ENCODE data around the gene EEA1. TPM values are rescaled to one million over a fixed set of nuclear protein-coding genes. Genes with fewer than 3 reads are reported as not detected.

Gene EEA1
- total RNA-seq, 3 donors from 2014 or later, result 34.2 to 35.8 (median 34.6) TPM

DNA sequence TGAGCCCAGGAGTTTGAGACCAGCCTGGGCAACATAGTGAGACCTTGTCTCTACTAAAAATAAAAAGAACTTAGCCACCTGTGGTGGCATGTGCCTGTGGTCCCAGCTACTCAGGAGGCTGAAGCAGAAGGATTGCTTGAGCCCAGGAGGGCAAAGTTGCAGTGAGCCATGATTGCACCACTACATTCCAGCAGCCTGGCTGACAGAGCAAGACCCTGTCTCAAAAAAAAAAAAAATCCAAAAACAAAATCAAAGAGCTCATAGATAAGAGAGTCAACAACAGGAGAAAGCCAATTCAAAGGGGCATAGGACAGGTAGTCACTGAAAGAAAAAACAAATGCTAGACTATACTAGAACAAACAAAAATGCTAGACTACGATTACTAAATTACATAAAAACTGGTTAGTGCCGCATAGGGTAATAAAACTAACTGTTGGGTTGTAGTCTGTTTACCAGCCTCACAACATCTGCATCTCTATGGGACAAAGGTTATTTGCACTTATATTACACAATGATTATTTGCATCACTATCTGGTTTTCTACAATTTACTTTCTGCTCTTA, 16.6 kb upstream of the EEA1 start:
- Histone ChIP-seq H3K4me3 (no peak overlapping the region), H3K9me3 (no peaks in the 10 kb centered on the region), H3K36me3 (ENCODE audit: low read depth) (no peaks in the 10 kb centered on the region), H3K4me1 (ENCODE audit: low read depth) (peaks cover 2% of the 10 kb centered on the region)
- DNase-seq (no peak), ATAC-seq (peak; percentile 92)
- intact Hi-C loops (cut with DNase I, micrococcal nuclease), result no loop called here
- TF ChIP-seq, protein P1, sequence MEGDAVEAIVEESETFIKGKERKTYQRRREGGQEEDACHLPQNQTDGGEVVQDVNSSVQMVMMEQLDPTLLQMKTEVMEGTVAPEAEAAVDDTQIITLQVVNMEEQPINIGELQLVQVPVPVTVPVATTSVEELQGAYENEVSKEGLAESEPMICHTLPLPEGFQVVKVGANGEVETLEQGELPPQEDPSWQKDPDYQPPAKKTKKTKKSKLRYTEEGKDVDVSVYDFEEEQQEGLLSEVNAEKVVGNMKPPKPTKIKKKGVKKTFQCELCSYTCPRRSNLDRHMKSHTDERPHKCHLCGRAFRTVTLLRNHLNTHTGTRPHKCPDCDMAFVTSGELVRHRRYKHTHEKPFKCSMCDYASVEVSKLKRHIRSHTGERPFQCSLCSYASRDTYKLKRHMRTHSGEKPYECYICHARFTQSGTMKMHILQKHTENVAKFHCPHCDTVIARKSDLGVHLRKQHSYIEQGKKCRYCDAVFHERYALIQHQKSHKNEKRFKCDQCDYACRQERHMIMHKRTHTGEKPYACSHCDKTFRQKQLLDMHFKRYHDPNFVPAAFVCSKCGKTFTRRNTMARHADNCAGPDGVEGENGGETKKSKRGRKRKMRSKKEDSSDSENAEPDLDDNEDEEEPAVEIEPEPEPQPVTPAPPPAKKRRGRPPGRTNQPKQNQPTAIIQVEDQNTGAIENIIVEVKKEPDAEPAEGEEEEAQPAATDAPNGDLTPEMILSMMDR (IDR thresholded peaks at IDR 0.05), result no peak

GRCh38 chr12:92943482-92944250, 14.6 kb upstream of the EEA1 start:
- no peak for ATAC-seq
- TF ChIP-seq, protein P1 (IDR thresholded peaks at IDR 0.05), result no peak
- peaks cover 2% of the 10 kb centered on the region for H3K4me1 ChIP-seq (ENCODE audit: low read depth)
- intact Hi-C loops (cut with DNase I, micrococcal nuclease), result no loop called here
- no peak overlapping the region for H3K4me3 ChIP-seq
- DNase-seq, result no peak
- no peaks in the 10 kb centered on the region for H3K9me3 ChIP-seq
- no peaks in the 10 kb centered on the region for H3K36me3 ChIP-seq (ENCODE audit: low read depth)

DNA sequence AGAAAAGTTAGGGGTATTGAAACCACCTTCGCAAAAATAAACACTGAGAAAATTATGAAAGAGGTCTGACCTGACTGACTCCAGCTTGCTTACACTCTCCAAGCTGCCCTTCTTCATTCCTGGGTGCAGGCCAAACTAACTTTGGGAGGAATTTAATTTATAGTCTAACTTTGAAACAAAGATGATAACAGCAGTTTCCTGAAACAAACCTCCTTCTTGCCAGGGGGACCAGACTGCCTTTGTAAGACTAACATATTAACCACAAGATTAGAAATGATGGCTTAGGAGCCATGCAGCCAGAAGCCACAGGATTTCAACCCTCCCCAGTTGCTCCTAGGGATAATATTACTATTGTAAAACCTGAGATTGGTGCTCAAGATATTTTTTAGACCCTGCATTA, 13.8 kb upstream of the EEA1 start:
- intact Hi-C loops (cut with DNase I, micrococcal nuclease), result no loop called here
- Histone ChIP-seq H3K4me3 (no peak overlapping the region), H3K36me3 (ENCODE audit: low read depth) (no peaks in the 10 kb centered on the region), H3K4me1 (ENCODE audit: low read depth) (peaks cover 2% of the 10 kb centered on the region), H3K9me3 (no peaks in the 10 kb centered on the region)
- DNase-seq, result no peak
- no peak for ATAC-seq
- TF ChIP-seq, protein P1 (IDR thresholded peaks at IDR 0.05), result no peak

DNA sequence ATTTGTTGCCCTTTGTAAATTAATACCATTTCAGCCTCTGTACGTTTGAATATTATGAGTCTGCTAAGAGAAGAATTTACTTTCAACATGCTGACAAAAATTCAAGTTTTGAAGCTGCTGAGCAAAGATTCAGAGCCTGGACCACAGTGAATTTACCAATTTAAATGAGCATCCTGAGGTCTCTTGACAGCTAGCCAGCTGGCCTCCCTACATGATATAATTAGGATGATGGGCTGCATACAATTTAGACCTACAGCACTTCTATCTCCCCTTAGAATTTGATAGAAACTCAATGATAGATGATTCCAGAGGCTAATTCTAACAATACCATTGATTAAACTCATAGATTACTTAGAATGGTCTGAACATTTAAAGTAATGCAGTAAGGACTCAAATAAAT, 10.0 kb upstream of the EEA1 start:
- Histone ChIP-seq H3K9me3 (no peaks in the 10 kb centered on the region), H3K4me1 (ENCODE audit: low read depth) (no peaks in the 10 kb centered on the region), H3K4me3 (no peak overlapping the region), H3K36me3 (ENCODE audit: low read depth) (no peaks in the 10 kb centered on the region)
- TF ChIP-seq, protein P1 (IDR thresholded peaks at IDR 0.05), result no peak
- intact Hi-C loops (cut with DNase I, micrococcal nuclease), result no loop called here
- ATAC-seq, result no peak
- DNase-seq, result no peak

- no peak overlapping the region for H3K4me3 ChIP-seq
- ATAC-seq (no peak), DNase-seq (no peak)
- H3K36me3 ChIP-seq (ENCODE audit: low read depth), result no peaks in the 10 kb centered on the region
- intact Hi-C loops (cut with DNase I, micrococcal nuclease), result no loop called here
- TF ChIP-seq, protein P1 (IDR thresholded peaks at IDR 0.05), result no peak
- no peaks in the 10 kb centered on the region for H3K4me1 ChIP-seq (ENCODE audit: low read depth)
- no peaks in the 10 kb centered on the region for H3K9me3 ChIP-seq
These were observed 9.5 kb upstream of the EEA1 start for GRCh38 chr12:92938638-92939037.
